Dermis microvascular lymphatic vessel endothelial cell (primary cell): Measurements from ENCODE around the gene JMJD8. TPM values are rescaled to one million over a fixed set of nuclear protein-coding genes. Genes with fewer than 3 reads are reported as not detected.

ENCODE experiments used
- DNase-seq, 2 donors: peaks; one replicate each; pipeline versions ENCODE4 v3.0.0 to v3.0.0-alpha.2; 2010; ENCODE audit warnings: low read depth in 2 of 2
- total RNA-seq: library from RNA; depleted of rRNA; stranded (reverse); fragments of >200 nt; gene quantifications from 2 replicates; pipeline ENCODE4 v1.2.1, GENCODE V29; 2014

JMJD8 gene
- total RNA-seq, 1 donor from 2014 or later = 16.6 TPM

- DNase-seq = no peak
Measured at GRCh38 chr16:677316-678190, 6.6 kb downstream of the JMJD8 start.

- no peak for DNase-seq
Measured at GRCh38 chr16:676913-677312, 7.2 kb downstream of the JMJD8 start.

GRCh38 chr16:676565-676902, 7.6 kb downstream of the JMJD8 start:
- no peak for DNase-seq

GRCh38 chr16:675884-676564, 8.1 kb downstream of the JMJD8 start:
- no peak for DNase-seq

GRCh38 chr16:674968-675883, 8.9 kb downstream of the JMJD8 start, which contains the start of gene RHBDL1:
Gene RHBDL1 (plus strand): TSS chr16:675671. CDS start chr16:675791, 120 bp downstream.
- DNase-seq = no peak

- DNase-seq = no peak
Measured at GRCh38 chr16:674214-674881, 9.8 kb downstream of the JMJD8 start.

- DNase-seq = no peak
Measured at GRCh38 chr16:673399-673991, 10.6 kb downstream of the JMJD8 start.

GRCh38 chr16:672851-673250, 11.3 kb downstream of the JMJD8 start:
- no peak for DNase-seq

GRCh38 chr16:672371-672770, 11.8 kb downstream of the JMJD8 start:
- DNase-seq = no peak

GRCh38 chr16:671353-672131, 12.6 kb downstream of the JMJD8 start:
- DNase-seq = no peak

GRCh38 chr16:670485-671352, 13.4 kb downstream of the JMJD8 start:
- DNase-seq = no peak

- DNase-seq = no peak
Measured at GRCh38 chr16:669666-670065, 14.5 kb downstream of the JMJD8 start.

- DNase-seq = peak in 1 of 2 donors; percentile 18
Measured at GRCh38 chr16:668519-669171, 15.5 kb downstream of the JMJD8 start.

- peak; percentile 73 to 93 for DNase-seq
Measured at GRCh38 chr16:667780-668518, 16.2 kb downstream of the JMJD8 start, which contains the start of gene RHOT2. Gene RHOT2 (plus strand): TSS chr16:668132. CDS start chr16:668200, 68 bp downstream.

GRCh38 chr16:667113-667779, 16.9 kb downstream of the JMJD8 start:
- DNase-seq = no peak

GRCh38 chr16:666572-666971, 17.6 kb downstream of the JMJD8 start:
- DNase-seq = no peak

- no peak for DNase-seq
Measured at GRCh38 chr16:662597-662996, 21.5 kb downstream of the JMJD8 start.
